GM18861 (cell line): Measurements from ENCODE around the gene ZBTB47.

Source experiments
- ATAC-seq: cut with Tn5 transposase; IDR thresholded peaks from one replicate; pipeline ENCODE4 v1.9.1; 2021; ENCODE audit not compliant: unreplicated experiment

The ZBTB47 gene

DNA sequence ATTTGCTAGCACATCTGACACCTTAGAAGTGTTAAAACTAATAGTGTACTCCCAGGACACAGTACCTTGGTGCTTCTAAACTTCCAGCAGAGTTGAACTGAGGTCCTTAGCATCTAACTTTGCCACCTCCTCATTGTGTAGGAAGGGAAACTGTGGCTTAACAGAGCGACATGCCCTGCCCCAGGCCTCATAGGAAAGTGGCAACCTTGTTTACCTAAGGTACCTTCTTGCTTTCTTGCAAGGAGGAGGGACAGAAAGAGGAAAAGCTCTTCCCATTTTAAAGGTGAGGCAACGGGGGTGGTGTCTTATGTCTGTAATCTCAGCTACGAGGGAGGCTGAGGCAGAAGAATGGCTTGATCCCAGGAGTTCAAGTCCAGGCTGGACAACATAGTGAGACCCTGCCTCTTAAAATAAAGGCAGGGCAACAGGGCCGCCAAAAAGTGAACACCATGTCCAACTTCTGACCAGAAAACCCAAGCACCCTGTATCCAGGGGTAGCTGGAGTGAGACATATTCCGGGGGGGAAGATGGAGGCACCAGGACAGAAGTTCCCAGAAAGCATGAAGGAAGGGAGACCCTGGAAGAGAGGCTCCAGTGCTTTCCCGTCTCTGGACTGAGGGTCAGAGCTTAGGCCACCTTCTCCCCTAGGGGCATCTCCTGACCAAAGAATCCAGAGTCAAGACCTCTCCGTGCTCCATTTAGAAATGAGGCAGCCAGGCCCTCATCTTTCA, 31.3 kb downstream of the ZBTB47 start:
- no peak for ATAC-seq

DNA sequence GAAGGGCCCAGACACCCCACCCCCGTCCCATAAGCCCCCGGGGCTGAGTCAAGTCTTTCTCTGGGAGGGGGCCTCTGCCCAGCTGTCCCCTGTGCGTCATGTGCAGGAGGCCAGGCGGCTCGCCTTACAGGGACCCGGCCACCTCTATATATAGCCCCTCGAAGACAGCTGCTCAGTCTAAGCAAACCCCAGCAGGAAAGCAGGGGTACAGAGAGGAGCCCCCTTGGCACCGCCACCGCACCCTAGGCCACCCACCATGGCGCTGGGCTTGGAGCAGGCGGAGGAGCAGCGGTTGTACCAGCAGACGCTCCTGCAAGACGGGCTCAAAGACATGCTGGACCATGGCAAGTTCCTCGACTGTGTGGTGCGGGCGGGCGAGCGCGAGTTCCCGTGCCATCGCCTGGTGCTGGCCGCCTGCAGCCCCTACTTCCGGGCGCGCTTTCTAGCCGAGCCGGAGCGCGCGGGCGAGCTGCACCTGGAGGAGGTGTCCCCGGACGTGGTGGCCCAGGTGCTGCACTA, 31.9 kb downstream of the ZBTB47 start, which contains the start of gene KLHL40:
Gene KLHL40 (plus strand): TSS at position 175 of the 519 bp plus-strand sequence. CDS start 82 bp downstream, at position 257.
- no peak for ATAC-seq

DNA sequence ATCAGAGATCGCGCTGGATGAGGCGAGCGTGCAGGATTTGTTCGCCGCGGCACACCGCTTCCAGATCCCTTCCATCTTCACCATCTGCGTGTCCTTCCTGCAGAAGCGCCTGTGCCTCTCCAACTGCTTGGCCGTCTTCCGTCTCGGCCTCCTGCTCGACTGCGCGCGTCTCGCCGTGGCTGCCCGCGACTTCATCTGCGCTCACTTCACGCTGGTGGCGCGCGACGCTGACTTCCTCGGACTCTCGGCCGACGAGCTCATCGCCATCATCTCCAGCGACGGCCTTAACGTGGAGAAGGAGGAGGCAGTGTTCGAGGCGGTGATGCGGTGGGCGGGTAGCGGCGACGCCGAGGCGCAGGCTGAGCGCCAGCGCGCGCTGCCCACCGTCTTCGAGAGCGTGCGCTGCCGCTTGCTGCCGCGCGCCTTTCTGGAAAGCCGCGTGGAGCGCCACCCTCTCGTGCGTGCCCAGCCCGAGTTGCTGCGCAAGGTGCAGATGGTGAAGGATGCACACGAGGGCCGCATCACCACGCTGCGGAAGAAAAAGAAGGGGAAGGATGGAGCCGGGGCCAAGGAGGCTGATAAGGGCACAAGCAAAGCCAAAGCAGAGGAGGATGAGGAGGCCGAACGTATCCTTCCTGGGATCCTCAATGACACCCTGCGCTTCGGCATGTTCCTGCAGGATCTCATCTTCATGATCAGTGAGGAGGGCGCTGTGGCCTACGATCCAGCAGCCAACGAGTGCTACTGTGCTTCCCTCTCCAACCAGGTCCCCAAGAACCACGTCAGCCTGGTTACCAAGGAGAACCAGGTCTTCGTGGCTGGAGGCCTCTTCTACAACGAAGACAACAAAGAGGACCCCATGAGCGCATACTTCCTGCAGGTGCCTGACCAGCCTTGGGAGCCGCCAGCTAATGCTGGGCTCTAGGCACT, 32.7 kb downstream of the ZBTB47 start:
- ATAC-seq, result no peak

DNA sequence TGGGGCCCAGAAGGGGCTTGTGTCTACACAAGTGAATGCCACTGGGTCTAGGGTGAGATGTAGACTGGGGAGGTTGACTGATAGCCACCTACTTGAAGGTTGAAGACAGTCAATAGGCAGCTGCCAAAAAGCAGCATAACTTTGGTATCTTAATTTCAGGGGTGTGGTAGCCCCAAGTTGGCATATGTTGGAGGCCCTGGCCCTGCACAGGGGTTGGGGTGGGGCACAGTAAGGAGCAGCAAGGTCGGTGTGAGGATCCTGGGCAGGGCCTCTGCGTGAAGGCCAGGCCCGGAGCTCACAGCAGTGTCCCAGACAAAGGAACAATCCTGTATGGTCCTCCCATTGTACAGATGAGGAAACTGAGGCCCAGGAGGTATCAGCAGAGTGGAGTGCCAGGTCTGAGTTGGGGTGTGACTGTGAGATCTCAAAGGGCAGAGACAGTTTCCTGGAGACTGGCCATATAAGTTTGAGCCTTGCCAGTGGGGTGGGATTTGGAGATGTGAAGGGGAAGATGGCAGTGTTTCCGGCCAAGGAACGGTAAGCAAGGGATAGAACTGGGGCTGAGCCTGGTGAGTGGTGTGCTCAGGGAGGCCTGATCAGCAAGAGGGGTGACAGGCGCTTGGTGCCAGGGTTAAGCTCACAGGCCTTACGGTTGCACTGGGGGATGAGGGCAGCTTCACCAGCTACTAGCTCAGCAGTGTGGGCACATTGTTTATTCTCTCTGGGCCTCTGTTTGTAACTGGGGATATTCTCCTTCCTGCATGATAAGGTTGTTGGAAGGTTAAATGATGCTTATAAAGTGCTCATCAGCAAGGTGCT, 33.5 kb downstream of the ZBTB47 start:
- no peak for ATAC-seq

DNA sequence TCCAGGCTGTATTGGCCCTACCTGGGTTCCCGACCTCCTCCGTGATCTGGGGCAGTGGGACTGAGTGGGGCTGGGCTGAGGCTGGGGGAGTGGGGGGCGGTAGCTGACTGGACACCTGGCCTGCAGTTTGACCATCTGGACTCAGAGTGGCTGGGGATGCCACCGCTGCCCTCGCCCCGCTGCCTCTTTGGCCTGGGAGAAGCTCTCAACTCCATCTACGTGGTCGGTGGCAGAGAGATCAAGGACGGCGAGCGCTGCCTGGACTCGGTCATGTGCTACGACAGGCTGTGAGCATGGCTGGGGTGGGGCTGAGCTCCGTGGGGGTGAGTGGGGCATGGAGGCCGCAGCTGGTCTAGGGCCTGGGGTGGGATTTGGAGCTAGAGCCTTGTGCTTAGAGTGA, 34.5 kb downstream of the ZBTB47 start:
- no peak for ATAC-seq

DNA sequence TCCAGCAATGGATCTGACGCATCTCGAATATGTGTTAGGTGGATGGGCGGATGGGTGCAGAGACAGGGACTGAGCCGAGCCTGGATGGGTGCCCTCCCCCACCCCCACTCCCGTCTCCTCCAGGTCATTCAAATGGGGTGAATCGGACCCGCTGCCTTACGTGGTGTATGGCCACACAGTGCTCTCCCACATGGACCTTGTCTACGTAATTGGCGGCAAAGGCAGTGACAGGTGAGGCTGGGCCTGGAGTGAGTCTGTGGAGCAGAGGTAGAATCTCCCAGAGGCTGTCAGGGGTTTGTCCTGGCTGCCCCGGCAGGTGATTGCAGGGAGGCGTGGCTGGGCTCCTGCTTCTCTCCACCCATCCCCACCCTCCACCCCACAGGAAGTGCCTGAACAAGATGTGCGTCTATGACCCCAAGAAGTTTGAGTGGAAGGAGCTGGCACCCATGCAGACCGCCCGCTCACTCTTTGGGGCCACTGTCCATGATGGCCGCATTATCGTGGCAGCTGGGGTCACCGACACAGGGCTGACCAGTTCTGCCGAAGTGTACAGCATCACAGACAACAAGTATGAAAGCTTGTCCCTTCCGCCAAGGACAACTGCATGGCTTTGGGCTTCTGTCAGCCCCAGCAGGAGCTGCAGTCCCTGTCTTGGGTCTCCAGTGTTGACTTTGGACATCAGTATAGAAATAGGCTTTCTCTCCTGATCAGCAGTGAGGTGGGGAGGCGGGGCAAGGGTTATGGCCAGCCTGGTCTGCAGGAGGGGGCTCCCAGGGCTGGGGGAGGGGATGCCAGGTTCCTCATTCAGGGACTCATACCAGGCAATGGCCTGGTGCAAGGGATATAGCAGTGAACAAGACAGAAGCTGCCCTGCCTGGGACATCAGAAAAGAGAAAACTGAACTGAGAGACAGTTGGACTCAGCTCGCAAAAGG, 35.3 kb downstream of the ZBTB47 start:
- ATAC-seq, result no peak

DNA sequence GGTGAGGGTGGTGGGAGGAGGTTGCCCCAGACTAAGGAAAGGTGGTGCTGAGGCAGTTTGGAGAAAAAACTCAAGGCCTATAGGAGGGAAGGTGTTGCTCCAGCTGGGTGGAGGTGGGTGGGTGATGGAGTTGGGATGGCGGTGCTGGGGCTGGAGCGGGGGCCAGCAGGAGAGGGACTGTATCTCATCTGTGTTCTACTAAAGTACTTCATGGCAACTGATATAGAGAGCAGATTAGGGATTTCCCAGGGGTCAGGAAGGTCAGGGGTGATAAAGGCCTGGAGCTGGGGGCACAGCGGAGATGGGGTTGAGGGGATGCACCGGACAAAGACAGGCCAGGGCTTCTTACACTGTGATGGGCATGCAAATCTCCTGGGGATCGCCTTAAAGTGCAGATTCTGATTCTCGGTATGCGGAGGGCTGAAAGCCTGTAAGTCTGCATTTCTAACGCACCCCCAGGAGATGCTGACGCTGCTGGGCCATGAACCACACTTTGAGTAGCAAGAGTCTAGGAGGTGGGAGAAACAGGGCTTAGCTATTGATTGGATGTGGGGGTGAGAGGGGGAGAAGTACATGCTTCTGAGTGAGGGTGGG, 36.0 kb downstream of the ZBTB47 start:
- no peak for ATAC-seq

DNA sequence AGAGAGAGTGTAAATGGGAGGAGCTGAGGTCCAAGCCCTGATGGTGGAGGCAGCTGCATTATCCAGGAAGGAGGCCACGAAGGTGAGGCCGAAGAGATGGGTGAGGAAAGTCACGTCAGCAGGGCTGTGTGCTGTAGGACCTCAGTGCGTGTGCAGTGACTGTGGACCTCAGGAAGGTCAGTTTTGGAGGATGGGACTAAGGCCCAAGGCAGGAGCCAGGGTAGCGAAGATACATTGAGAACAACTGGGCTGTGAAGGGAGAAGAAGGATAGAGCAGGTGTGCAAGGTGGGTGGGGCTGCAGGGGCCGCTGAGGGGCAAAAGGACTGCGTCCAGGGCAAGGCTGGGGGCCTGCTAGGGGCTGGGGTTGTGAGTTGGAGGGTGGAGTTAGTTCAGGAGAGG, 36.7 kb downstream of the ZBTB47 start:
- no peak for ATAC-seq

DNA sequence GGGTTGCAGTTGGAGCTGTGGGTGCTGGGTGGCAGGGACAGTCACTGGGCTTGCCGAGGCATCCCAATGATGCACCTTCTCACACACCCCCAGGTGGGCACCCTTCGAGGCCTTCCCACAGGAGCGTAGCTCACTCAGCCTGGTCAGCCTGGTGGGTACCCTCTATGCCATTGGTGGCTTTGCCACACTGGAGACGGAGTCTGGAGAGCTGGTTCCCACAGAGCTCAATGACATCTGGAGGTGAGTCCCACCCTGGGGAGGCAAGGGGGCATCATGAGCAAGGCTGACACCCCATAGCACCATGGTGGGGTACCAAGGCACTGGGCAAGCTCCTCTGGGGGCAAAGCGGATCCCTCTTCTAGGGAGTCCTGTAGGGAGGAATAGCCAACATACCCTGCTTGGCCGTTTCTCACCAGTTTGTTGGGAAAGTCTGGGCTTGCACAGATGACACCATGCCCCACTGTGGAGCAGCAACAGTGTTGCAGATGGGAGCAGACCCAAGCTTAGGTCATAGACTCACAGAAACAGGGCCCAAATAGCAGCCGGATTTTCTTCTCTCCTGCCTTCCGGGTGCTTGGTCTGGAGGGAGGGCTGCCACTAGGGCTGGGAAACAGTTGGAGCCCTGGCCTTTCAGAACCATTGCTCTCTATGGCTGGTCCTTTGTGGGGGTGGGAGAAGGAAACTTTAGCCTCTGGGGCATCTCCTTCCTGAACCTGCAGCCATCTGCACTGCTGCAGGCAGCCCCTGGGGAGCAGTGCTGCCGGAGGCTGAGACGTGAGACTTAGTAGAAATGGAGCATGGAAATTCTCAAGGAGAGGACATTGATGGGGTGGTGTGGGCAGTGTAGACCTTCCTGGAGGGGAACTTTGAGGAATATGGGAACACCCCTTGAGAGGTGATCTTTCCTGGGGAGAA, 37.5 kb downstream of the ZBTB47 start:
- ATAC-seq, result no peak

DNA sequence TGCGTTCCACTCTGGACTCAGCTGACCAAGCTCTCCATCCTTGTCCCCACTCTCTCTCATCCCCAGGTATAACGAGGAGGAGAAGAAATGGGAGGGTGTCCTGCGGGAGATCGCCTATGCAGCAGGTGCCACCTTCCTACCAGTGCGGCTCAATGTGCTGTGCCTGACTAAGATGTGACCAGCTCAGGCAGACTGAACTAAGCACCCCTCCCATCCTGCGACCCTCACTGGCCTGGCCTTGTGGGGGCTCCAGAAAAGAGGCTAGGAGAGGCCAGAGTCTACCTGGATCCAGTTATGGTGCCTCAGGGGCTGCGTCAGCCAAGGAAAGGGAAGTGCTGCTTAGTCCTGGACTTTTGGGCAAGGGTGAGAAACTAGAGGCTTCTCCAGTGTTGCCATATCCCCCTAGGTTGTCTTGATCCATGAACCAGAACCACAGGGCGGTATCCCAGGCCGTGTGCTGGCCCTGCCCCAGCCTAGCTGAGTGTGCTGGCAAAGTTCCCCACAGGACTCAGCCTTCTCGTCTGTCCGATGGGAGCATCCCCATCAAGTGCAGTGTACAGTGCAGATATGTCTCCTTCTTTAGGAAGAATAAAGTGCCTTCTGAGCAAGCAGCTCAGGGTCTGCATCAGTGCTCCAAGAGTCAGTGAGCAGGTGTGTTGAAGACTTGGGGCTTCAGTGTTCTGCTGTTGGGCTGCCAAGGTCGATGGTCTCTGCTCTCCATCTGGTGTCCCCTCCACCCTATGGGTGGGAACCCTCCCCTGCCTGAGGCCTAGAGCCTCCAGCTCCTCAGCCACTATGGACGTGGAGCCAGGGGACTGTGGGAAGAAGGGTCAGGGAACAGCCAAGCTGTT, 38.5 kb downstream of the ZBTB47 start:
- ATAC-seq, result no peak

DNA sequence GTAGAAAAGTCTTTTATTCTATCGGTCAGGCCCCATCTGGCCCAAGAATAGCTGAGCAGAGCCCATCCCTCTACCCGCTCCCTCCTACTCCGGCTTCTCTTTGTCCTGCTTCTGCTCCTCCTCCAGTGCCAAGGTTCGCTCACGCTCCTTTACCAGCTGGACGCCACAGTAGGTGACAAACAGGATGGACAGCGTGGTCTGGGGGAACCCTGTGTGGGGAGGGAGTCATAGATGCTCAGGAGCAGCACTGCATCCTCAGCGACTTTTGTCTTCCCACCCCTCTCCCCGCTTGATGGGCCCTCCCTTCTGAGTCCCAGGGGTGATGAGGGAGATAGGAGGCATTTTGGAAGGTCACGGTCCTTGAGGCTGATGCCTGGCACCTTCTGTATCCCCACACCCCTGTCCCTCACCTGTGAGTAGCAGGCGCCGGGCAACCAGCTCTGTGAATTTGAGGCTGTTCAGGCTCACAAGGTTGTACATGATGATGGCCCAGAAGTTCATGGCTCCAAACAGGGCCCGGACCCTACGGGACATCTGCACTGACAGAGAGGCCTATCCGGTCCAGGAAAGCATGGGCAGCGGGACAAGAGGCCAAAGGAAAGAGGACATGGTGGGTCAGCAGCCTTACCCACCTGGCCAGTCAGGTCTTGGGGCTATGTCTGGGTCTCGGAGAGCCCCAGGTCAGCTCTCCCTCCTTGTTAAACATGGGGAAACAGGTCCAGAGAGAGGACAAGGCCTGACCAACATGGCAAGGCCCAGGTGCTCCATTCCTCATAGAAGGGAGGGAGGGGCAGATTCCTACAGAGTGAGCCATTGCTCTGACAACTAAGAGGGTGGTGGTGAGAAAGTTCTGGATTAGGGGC, 39.4 kb downstream of the ZBTB47 start:
- ATAC-seq, result no peak

DNA sequence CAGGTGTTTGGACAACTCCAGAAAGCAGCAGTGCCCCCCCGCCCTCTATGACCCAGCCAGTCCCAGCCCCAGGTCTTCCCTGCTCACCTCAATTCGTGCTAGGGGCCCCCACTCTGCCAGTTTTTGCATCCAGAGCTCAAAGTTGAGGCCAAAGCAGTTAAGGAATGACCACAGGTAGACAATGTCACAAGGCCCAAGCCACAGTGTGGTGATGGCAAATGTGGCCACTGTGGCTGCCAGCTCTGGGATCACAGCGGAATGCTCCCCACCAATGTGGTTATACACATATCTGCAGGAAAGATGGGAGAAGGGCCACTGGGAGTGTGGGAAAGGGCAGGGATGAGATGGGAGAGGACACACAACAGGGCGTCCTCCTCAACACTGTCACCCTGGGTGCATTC, 40.0 kb downstream of the ZBTB47 start:
- ATAC-seq, result no peak

DNA sequence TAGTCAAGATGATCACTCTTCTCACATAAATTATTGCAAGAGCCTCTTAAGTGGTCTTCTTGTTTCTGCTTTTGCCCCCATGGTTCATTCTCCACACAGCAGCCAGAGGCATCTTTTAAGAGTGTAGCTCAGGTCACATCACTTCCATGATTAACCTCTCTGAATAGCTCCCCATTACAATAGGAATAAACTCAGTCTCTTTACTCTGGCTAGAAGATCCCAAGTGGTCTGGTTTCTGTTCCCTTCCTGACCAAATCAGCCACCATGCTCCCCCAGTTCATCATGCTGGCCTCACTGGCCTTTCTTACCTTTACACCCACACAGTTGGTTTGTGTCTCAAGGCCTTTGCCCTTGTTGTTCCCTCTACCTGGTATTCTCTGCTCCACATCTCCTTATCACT, 40.9 kb downstream of the ZBTB47 start:
- ATAC-seq, result no peak

DNA sequence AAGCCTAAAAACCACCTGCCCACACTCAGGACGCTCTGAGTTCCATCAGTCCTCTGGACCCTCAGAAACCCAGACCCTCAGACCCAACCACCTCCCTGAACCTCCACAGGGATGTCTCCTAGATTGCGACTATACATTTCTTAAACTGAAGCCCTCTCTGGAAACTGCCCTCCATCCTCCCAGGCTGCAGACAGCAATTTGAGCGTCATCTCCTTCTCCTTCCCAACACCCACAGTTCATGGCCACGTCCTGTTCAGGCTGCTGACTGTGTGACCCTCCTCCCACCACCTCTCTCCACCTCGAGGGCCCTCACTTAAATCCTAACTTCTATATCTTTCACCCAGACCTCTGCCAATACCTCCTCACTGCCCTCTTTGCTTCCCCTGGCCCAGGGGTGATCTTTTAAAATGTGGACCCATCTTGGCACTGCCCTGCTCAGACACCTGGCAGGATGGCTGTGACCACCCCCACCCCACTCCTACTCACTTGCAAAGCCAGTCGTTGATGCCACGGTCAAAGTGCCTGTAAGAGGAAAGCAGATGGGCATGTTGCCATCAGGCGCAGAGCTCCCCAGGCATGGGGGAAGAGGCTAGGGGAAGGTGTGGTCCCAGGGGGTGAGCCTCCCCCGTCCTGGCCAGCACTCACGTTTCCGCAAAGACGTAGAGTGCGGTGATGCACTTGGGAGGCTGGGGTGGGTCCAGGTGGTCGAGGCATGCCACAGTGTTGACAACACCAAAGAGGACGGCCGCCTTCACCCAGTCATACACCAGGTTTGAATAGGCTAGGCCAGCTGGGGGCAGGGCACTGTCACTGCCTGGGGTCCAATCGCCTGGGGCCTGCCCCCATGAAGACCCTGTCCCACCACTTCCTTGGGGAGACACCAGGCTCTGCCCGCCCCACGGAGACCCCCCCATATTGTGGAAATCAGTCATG, 43.1 kb downstream of the ZBTB47 start:
- no peak for ATAC-seq

DNA sequence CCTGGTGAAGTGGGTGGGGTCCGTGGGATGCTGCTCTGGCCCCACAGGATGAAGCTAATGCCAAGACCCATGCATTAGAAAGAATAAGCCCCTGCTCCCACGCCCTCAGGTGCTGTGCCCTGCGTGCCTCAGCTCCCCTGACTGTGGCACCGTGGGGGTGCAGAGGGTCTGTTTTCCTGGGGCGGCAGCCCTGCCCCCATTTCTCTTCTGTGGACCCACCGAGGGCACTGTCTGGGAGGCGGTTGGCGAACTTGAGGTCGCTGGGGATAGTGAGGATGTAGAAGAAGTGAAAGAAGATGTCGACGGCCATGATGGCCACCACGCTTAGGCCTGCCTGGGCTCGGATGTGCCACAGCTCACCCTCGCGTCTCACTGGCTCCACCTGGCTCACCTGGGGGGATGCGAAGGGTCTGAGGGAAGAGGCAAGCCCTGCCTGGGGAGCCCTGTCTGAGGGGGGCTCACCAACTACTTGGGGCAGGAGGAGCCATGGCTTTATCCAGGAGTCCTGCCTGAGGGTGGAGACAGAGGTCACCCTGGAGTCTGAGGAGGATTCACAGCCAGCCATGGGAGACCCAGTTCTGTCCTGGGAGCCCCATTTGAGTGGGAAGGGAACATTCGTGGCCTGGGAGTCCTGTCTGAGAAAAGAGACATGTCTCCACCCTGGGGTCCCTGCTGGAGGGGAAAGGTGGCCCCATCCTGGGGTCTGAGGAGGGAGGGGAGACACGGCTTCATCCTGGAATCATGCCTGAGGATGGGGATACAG, 44.0 kb downstream of the ZBTB47 start:
- no peak for ATAC-seq
